Thyroid gland (tissue), 4 donors: ENCODE data around the gene GSTA4. TPM values are rescaled to one million over a fixed set of nuclear protein-coding genes. Genes with fewer than 3 reads are reported as not detected.
"Not testable (repeated sequence)": the region's sequence is repeated elsewhere in the genome, so short reads cannot be mapped to it uniquely, and the experiment has no call there.

Experiments
- DNase-seq, 2 donors: peaks; one replicate each; pipeline ENCODE4 v3.0.0-alpha.2; 2019
- H3K27ac ChIP-seq, 3 donors: fragments of 200-600 bp; sonication (generic); 1 replicate in 2 of 3; 2 replicates in 1 of 3; pipeline ENCODE4 v1.5.1; 2016 to 2019; ENCODE audit warnings: mild to moderate bottlenecking in 1 of 3, moderate library complexity in 1 of 3
- H3K27me3 ChIP-seq: fragments of 200-600 bp; sonication (generic); one replicate; pipeline ENCODE4 v1.5.1; 2019
- H3K36me3 ChIP-seq, 2 donors: fragments of 200-600 bp; sonication (generic); one replicate each; pipeline ENCODE4 v1.5.1; 2016 to 2019
- H3K4me1 ChIP-seq, 2 donors: fragments of 200-600 bp; sonication (generic); one replicate each; pipeline ENCODE4 v1.5.1; 2017 to 2019
- H3K4me3 ChIP-seq, 3 donors: fragments of 200-600 bp; sonication (generic); replicated peaks in 1 of 3; 1 replicate in 2 of 3; 2 replicates in 1 of 3; pipeline ENCODE4 v1.5.1; 2016; ENCODE audit warnings: mild to moderate bottlenecking in 1 of 3
- H3K9me3 ChIP-seq: fragments of 200-600 bp; sonication (generic); one replicate; pipeline ENCODE4 v1.5.1; 2017
- POLR2A ChIP-seq, 2 donors: fragments of 450-650 bp; IDR thresholded peaks; one replicate each; pipeline ENCODE4 v1.6.1; 2017; ENCODE audit warnings: antibody characterized with exemption in 2 of 2, mild to moderate bottlenecking in 2 of 2, moderate library complexity in 1 of 2
- WGBS, 2 donors: methylation state at CpG; one replicate each; pipeline ENCODE4 v1.1.5; 2017; 5-methylcytosine and 5-hydroxymethylcytosine counted together
- intact Hi-C: fragments of 100-400 bp; cut with DNase I; formaldehyde crosslinking; loops from one replicate; pipeline ENCODE4 v1.15.1; 2023
- total RNA-seq, 4 donors: library from RNA; depleted of rRNA; stranded (reverse); fragments of >200 nt; gene quantifications; one replicate each; pipeline ENCODE4 v1.2.3, GENCODE V29; 2016
- TF ChIP-seq, protein P1 (sequence below), 6 experiments: fragments of 200-600 bp in 3 of 6; fragments of 450-650 bp in 3 of 6; sonication (generic) in 3 of 6; IDR thresholded peaks; one replicate each; pipeline ENCODE4 v1.5.1; 2016 to 2019; ENCODE audit warnings: antibody characterized with exemption in 6 of 6, mild to moderate bottlenecking in 2 of 6, inconsistent platforms in 1 of 6, moderate library complexity in 1 of 6

GSTA4 gene
- 10 to 100 TPM; 20.9 to 24.7 (median 24.6) TPM for total RNA-seq

DNA sequence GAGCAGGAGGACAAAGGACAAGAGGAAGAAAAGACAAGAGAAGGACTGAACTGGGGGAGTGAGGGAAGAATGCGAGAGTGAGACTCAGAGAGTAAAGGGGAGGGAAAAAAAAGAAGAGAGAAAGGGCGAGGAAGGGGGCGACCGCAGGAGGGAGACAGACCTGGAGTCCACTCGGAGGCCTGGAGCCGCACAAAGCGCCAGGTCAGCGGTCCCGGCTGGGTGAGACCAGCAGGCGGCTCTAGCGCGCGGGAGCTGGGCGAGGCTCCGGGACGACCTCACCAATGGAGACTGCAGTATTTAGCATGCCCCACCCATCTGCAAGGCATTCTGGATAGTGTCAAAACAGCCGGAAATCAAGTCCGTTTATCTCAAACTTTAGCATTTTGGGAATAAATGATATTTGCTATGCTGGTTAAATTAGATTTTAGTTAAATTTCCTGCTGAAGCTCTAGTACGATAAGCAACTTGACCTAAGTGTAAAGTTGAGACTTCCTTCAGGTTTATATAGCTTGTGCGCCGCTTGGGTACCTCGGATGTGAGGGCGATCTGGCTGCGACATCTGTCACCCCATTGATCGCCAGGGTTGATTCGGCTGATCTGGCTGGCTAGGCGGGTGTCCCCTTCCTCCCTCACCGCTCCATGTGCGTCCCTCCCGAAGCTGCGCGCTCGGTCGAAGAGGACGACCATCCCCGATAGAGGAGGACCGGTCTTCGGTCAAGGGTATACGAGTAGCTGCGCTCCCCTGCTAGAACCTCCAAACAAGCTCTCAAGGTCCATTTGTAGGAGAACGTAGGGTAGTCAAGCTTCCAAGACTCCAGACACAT is at the start of gene GSTA4:
GSTA4 (minus strand) TSS at position 196 of the 824 bp plus-strand sequence. CDS start 1,041 bp downstream, outside the sequence.
- H3K4me1 ChIP-seq, intact Hi-C loops, H3K36me3 ChIP-seq, H3K9me3 ChIP-seq, H3K27me3 ChIP-seq: not testable (repeated sequence)
- peak; percentile 98 for DNase-seq
- TF ChIP-seq, protein P1, sequence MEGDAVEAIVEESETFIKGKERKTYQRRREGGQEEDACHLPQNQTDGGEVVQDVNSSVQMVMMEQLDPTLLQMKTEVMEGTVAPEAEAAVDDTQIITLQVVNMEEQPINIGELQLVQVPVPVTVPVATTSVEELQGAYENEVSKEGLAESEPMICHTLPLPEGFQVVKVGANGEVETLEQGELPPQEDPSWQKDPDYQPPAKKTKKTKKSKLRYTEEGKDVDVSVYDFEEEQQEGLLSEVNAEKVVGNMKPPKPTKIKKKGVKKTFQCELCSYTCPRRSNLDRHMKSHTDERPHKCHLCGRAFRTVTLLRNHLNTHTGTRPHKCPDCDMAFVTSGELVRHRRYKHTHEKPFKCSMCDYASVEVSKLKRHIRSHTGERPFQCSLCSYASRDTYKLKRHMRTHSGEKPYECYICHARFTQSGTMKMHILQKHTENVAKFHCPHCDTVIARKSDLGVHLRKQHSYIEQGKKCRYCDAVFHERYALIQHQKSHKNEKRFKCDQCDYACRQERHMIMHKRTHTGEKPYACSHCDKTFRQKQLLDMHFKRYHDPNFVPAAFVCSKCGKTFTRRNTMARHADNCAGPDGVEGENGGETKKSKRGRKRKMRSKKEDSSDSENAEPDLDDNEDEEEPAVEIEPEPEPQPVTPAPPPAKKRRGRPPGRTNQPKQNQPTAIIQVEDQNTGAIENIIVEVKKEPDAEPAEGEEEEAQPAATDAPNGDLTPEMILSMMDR (IDR thresholded peaks at IDR 0.05), result peak; percentile 27 to 87 (median 78)
- TF ChIP-seq POLR2A (IDR thresholded peaks at IDR 0.05), result peak in 1 of 2 donors; percentile 91
- 0 to 2% methylated on average over 40 of the region's 41 CpGs for WGBS, 2 donors
- H3K4me3 ChIP-seq, result peak within 1 kb of the TSS; percentile 25 to 82 (median 61)
- peak within 1 kb of the TSS; percentile 89 to 99 (median 97) for H3K27ac ChIP-seq

DNA sequence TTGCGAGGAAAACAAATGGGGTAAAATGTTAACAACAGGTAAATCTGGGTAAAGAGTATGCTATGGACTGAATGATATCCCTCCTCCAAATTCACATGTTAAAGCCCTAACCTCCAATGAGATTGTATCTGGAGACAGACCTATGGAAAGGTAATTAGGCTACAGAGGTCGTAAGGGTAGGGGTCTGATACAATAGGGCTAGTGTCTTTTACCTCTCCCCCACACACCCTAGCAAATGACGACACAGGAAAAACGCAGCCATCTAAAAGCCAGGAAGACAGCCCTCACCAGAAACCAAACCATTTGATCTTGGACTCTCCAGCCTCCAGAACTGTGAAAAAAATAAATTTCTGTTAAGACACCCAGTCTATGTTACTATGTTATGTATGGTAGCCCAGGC is 49.5 kb upstream of the GSTA4 start:
- TF ChIP-seq POLR2A (IDR thresholded peaks at IDR 0.05), result no peak
- TF ChIP-seq, protein P1 (IDR thresholded peaks at IDR 0.05), result no peak
- intact Hi-C loops, result no loop called here
- H3K4me1 ChIP-seq, result peaks cover 11 to 23% of the 10 kb centered on the region in 2 donors
- peaks cover 9 to 11% of the 10 kb centered on the region in 2 donors for H3K36me3 ChIP-seq
- H3K9me3 ChIP-seq, result no peaks in the 10 kb centered on the region
- no peaks in the 10 kb centered on the region for H3K27me3 ChIP-seq
- H3K27ac ChIP-seq, result no peak overlapping the region
- no peak for DNase-seq
- 68 to 85% methylated on average over 4 of the region's 4 CpGs for WGBS, 2 donors
- no peak overlapping the region for H3K4me3 ChIP-seq

GRCh38 chr6:53044071-53044470 is 49.0 kb upstream of the GSTA4 start:
- peaks cover 9 to 15% of the 10 kb centered on the region in 2 donors for H3K36me3 ChIP-seq
- H3K27ac ChIP-seq, result peak overlapping the region in 1 of 3 donors; percentile 1
- intact Hi-C loops, result no loop called here
- DNase-seq, result peak; percentile 18 to 27
- H3K4me1 ChIP-seq, result peaks cover 11 to 23% of the 10 kb centered on the region in 2 donors
- no peaks in the 10 kb centered on the region for H3K27me3 ChIP-seq
- TF ChIP-seq POLR2A (IDR thresholded peaks at IDR 0.05), result no peak
- TF ChIP-seq, protein P1 (IDR thresholded peaks at IDR 0.05), result no peak
- WGBS, 2 donors, result 39 to 56% methylated on average over 4 of the region's 4 CpGs
- H3K4me3 ChIP-seq, result no peak overlapping the region
- no peaks in the 10 kb centered on the region for H3K9me3 ChIP-seq

DNA sequence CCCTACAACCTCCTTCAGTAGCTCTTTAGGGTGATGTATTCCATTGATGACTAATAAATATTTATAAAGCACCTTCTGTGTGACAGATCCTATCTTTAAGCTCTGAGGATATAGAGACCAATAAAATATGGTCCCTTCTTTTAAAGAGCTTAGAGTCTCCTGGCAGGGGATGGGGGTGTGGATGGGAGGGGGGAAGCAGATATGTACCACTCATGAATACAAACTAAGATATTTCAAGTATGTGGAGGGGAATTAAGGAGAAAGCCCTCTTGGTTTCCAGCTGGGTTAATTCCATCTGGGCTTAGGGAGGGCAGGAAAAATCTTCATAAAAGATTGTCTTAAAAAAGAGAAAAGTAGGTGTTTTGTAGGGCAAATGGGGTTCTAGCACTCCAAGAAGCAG is 48.5 kb upstream of the GSTA4 start:
- peak overlapping the region in 1 of 3 donors; percentile 1 for H3K27ac ChIP-seq
- no peak for DNase-seq
- H3K9me3 ChIP-seq, result no peaks in the 10 kb centered on the region
- peaks cover 11 to 23% of the 10 kb centered on the region in 2 donors for H3K4me1 ChIP-seq
- peaks cover 9 to 15% of the 10 kb centered on the region in 2 donors for H3K36me3 ChIP-seq
- intact Hi-C loops, result no loop called here
- H3K4me3 ChIP-seq, result no peak overlapping the region
- H3K27me3 ChIP-seq, result no peaks in the 10 kb centered on the region
- TF ChIP-seq, protein P1 (IDR thresholded peaks at IDR 0.05), result no peak
- no peak for TF ChIP-seq POLR2A (IDR thresholded peaks at IDR 0.05)

GRCh38 chr6:53042112-53042511 is 47.0 kb upstream of the GSTA4 start:
- Histone ChIP-seq H3K4me1 (peaks cover 11 to 23% of the 10 kb centered on the region in 2 donors), H3K36me3 (peaks cover 9 to 15% of the 10 kb centered on the region in 2 donors), H3K4me3 (no peak overlapping the region), H3K9me3 (no peaks in the 10 kb centered on the region), H3K27me3 (no peaks in the 10 kb centered on the region), H3K27ac (peak overlapping the region in 1 of 3 donors; percentile 73)
- TF ChIP-seq, protein P1 (IDR thresholded peaks at IDR 0.05), result no peak
- TF ChIP-seq POLR2A (IDR thresholded peaks at IDR 0.05), result no peak
- 36 to 38% methylated on average over 4 of the region's 4 CpGs for WGBS, 2 donors
- intact Hi-C loops, result no loop called here
- DNase-seq, result no peak
